ENCODE measurements around the gene C19orf44.

- no peak for TF ChIP-seq CTCF (optimal IDR thresholded peaks at IDR 0.05 in 1 of 3, IDR thresholded peaks at IDR 0.05 in 1 of 3, conservative IDR thresholded peaks at IDR 0.05 in 1 of 3; ENCODE audit: extremely low read depth in 1 of 3, insufficient read depth in 2 of 3, low read length in 3 of 3)
- TF ChIP-seq EZH2 (IDR thresholded peaks at IDR 0.05; ENCODE audit: low read length): no peak
These were observed 43.9 kb upstream of the C19orf44 start for GRCh38 chr19:16452325-16452724.
